NCI-H2171 (cell line): ENCODE results near the gene GSK3B.

Experiments used
- DNase-seq: peaks from one replicate; lab custom pipeline; 2025; lab: John Stamatoyannopoulos, UW

GSK3B gene

GRCh38 chr3:119817583-119818363 lies 276.5 kb downstream of the GSK3B start:
- no peak for DNase-seq

GRCh38 chr3:119817071-119817470 lies 277.2 kb downstream of the GSK3B start:
- no peak for DNase-seq

- no peak for DNase-seq
Measured at GRCh38 chr3:119815716-119816115, 278.5 kb downstream of the GSK3B start.

- no peak for DNase-seq
Measured at GRCh38 chr3:119812491-119813058, 281.7 kb downstream of the GSK3B start.

- DNase-seq, result no peak
Measured at GRCh38 chr3:119810018-119810435, 284.2 kb downstream of the GSK3B start.

GRCh38 chr3:119809249-119810017 lies 284.8 kb downstream of the GSK3B start:
- DNase-seq, result no peak

GRCh38 chr3:119808843-119809242 lies 285.4 kb downstream of the GSK3B start:
- DNase-seq, result no peak

GRCh38 chr3:119808244-119808643 lies 286.0 kb downstream of the GSK3B start:
- DNase-seq, result no peak

- no peak for DNase-seq
Measured at GRCh38 chr3:119800844-119801243, 293.4 kb downstream of the GSK3B start.

- DNase-seq, result no peak
Measured at GRCh38 chr3:119796785-119797184, 297.5 kb downstream of the GSK3B start.

- no peak for DNase-seq
Measured at GRCh38 chr3:119796368-119796767, 297.9 kb downstream of the GSK3B start.

GRCh38 chr3:119795849-119796248 lies 298.4 kb downstream of the GSK3B start:
- no peak for DNase-seq

- DNase-seq, result no peak
Measured at GRCh38 chr3:119794971-119795612, 299.2 kb downstream of the GSK3B start.

GRCh38 chr3:119794401-119794800 lies 299.8 kb downstream of the GSK3B start:
- DNase-seq, result no peak

GRCh38 chr3:119792270-119792669 lies 302.0 kb downstream of the GSK3B start:
- DNase-seq, result no peak

GRCh38 chr3:119790369-119790768 lies 303.9 kb downstream of the GSK3B start:
- no peak for DNase-seq

GRCh38 chr3:119786409-119786808 lies 307.8 kb downstream of the GSK3B start:
- DNase-seq, result no peak

GRCh38 chr3:119783883-119784282 lies 310.4 kb downstream of the GSK3B start:
- DNase-seq, result no peak

- DNase-seq, result no peak
Measured at GRCh38 chr3:119783255-119783654, 311.0 kb downstream of the GSK3B start.

GRCh38 chr3:119782460-119782859 lies 311.8 kb downstream of the GSK3B start:
- no peak for DNase-seq

GRCh38 chr3:119781330-119782198 lies 312.7 kb downstream of the GSK3B start, which contains the start of gene NR1I2:
Gene NR1I2 (plus strand): TSS chr3:119782101.
- no peak for DNase-seq
